RWPE2 (cell line): ENCODE results near the gene MYL12B.

ENCODE experiments used
- ATAC-seq: fragments of 200-7000 bp; cut with Tn5 transposase; 3 replicates; pipeline ENCODE4 v1.9.1; 2021; ENCODE audit warnings: low read depth
- DNase-seq: peaks from one replicate; pipeline ENCODE4 v3.0.0-alpha.2; 2020; ENCODE audit warnings: low spot score
- H3K27ac ChIP-seq: fragments of 450-650 bp; 2 replicates; pipeline ENCODE4 v1.5.1; 2017; ENCODE audit warnings: mild to moderate bottlenecking; ENCODE audit not compliant: poor library complexity, severe bottlenecking
- H3K27me3 ChIP-seq: fragments of 250-450 bp; sonication (Bioruptor Pico); 2 replicates; pipeline ENCODE4 v1.5.1; 2021; ENCODE audit warnings: mild to moderate bottlenecking, moderate library complexity; ENCODE audit not compliant: insufficient read depth, poor library complexity, severe bottlenecking
- H3K36me3 ChIP-seq: fragments of 250-450 bp; sonication (Bioruptor Pico); 2 replicates; pipeline ENCODE4 v1.5.1; 2020; ENCODE audit warnings: low read depth, mild to moderate bottlenecking, moderate library complexity
- H3K4me1 ChIP-seq: fragments of 250-450 bp; sonication (Bioruptor Pico); 2 replicates; pipeline ENCODE4 v1.5.1; 2021; ENCODE audit warnings: mild to moderate bottlenecking, moderate library complexity; ENCODE audit not compliant: insufficient read depth, poor library complexity, severe bottlenecking
- H3K4me3 ChIP-seq: fragments of 250-450 bp; sonication (Bioruptor Pico); 2 replicates; pipeline ENCODE4 v1.5.1; 2021; ENCODE audit warnings: mild to moderate bottlenecking, moderate library complexity; ENCODE audit not compliant: severe bottlenecking
- H3K9me3 ChIP-seq: fragments of 250-450 bp; sonication (Bioruptor Pico); 2 replicates; pipeline ENCODE4 v1.5.1; 2021; ENCODE audit warnings: mild to moderate bottlenecking, moderate library complexity; ENCODE audit not compliant: severe bottlenecking
- TF ChIP-seq, protein P1 (sequence below): fragments of 450-650 bp; IDR thresholded peaks from one replicate; pipeline ENCODE4 v1.5.1; 2017; ENCODE audit warnings: mild to moderate bottlenecking, moderate library complexity; ENCODE audit not compliant: poor library complexity, severe bottlenecking

Gene MYL12B

DNA sequence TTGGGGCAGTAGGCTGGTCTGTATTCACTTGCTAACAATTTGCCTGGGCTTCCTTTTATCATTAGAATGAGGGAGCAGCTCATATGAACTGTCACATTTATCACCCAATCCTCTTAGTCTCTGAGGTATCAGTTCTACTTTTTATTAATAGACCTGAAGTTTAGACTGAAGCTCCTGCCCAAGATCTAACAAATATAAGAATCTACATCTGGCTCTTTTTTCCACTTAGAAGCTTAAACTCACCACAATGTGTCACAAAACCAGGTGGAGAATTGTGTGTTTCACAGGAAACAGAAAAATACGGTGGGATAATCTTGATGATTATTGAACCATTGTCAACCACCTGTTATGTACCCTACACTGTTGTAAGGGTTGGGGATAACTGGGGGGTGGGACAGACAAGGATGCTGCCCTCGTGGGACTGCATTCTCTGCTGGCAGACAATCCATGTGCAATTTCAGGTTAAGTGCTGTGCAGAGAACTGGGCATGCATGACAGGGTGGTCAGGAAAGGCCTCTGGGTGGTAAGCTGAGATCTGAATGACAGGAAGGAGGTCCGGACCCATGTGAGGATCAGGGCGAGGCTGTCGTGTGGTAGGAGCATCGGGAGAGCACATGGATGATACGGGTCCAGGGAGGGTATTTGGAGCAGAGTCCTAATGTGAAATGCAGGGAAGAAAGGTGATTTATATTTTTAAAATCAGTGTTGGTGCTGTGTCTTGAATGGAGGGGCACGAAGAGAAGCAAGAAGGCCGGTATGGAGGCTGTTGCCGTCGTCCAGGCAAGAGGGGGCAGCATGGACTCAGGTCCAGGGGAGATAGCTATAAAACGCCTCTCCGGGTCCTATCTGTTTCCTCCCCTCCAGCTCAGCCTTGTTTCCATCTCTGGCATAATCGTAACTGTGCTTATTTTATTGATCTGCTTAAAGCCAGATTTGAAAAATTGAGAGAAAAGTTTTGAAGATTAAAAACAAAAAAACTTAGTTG, 17.6 kb downstream of the MYL12B start:
- peaks cover 45% of the 10 kb centered on the region for H3K36me3 ChIP-seq
- H3K27me3 ChIP-seq, result no peaks in the 10 kb centered on the region
- no peak overlapping the region for H3K4me3 ChIP-seq
- ATAC-seq (no peak; the same call in 2 of the 3 replicates), DNase-seq (no peak)
- no peak overlapping the region for H3K27ac ChIP-seq
- TF ChIP-seq, protein P1, sequence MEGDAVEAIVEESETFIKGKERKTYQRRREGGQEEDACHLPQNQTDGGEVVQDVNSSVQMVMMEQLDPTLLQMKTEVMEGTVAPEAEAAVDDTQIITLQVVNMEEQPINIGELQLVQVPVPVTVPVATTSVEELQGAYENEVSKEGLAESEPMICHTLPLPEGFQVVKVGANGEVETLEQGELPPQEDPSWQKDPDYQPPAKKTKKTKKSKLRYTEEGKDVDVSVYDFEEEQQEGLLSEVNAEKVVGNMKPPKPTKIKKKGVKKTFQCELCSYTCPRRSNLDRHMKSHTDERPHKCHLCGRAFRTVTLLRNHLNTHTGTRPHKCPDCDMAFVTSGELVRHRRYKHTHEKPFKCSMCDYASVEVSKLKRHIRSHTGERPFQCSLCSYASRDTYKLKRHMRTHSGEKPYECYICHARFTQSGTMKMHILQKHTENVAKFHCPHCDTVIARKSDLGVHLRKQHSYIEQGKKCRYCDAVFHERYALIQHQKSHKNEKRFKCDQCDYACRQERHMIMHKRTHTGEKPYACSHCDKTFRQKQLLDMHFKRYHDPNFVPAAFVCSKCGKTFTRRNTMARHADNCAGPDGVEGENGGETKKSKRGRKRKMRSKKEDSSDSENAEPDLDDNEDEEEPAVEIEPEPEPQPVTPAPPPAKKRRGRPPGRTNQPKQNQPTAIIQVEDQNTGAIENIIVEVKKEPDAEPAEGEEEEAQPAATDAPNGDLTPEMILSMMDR, result no peak
- no peaks in the 10 kb centered on the region for H3K9me3 ChIP-seq
- H3K4me1 ChIP-seq, result peaks cover 14% of the 10 kb centered on the region

DNA sequence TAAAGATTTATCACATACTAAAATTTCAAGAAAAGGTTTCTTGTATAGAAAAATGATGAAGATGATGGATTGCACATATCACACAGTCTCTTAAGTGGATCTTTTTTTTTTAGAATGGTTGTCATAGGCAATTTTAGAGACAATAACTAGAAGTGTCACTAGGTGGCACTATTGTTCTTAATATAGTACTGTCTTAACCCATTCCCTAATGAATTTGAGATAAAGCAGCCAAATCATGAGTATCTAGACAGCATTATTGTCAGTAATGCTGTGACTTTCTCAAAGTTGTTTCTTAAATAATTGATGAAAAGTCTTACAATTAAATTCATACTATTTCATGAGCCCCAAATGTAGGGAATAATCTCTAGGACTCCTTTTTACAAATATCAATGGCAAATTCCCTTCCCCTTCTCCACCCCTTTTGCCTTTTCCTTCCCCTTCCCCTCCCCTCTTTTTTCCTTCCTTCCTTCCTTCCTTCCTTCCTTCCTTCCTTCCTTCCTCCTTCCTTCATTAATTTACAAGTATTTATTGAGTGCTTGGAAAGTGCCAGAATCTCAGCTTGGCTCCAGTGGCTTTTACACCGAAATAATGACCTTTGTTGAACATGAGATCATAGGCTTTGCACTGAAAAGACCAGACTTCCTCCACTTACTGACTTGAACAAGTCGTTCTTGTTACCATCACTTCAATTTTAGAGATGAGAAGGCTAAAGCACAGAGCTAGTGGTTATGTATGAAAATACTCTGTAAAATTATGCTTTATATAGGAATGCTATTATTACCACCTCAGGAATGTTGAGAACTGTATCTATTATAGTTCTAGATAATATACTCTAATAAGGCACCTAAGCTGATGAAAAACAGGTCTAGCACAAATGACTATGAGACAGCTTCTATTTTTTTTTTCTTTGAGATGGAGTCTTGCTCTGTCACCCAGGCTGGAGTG, 19.8 kb downstream of the MYL12B start:
- Histone ChIP-seq H3K9me3 (no peaks in the 10 kb centered on the region), H3K27me3 (no peaks in the 10 kb centered on the region), H3K4me3 (no peak overlapping the region), H3K27ac (no peak overlapping the region), H3K36me3 (peaks cover 22% of the 10 kb centered on the region), H3K4me1 (peaks cover 14% of the 10 kb centered on the region)
- TF ChIP-seq, protein P1, result peak; percentile 68
- ATAC-seq (peak; percentile 72), DNase-seq (no peak)

DNA sequence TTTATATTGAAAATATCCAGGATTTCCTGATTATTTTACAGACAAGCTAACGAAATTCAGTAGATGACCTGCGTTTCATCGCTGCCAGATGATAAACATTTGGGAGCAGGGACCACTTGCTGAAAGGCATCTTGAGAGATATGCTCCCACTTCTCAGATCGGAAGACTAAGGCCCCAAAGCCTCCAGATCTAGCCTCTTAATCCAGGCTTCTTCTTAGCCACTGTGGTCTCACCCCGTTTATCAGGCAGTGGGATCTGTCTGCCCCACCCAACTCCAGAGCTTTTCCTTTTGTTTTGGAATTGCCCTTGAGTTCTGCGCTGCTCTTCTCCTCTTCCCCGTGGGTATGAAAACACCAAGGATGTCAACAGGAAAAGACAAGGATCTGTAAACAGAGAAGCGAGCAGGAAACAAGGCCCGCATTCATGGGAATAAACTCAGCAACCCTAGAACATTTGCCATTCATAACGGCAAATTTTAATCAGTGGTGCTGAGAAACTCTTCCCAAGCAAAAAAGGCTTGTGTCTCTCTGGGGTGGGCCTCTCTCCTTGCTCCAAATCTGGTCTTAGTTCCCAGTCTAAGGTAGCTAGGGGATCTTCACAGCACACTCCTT, 21.4 kb downstream of the MYL12B start:
- H3K27ac ChIP-seq, result no peak overlapping the region
- peaks cover 10% of the 10 kb centered on the region for H3K4me1 ChIP-seq
- H3K4me3 ChIP-seq, result no peak overlapping the region
- ATAC-seq, result no peak
- no peaks in the 10 kb centered on the region for H3K9me3 ChIP-seq
- TF ChIP-seq, protein P1, result no peak
- DNase-seq, result no peak
- no peaks in the 10 kb centered on the region for H3K27me3 ChIP-seq
- peaks cover 6% of the 10 kb centered on the region for H3K36me3 ChIP-seq

DNA sequence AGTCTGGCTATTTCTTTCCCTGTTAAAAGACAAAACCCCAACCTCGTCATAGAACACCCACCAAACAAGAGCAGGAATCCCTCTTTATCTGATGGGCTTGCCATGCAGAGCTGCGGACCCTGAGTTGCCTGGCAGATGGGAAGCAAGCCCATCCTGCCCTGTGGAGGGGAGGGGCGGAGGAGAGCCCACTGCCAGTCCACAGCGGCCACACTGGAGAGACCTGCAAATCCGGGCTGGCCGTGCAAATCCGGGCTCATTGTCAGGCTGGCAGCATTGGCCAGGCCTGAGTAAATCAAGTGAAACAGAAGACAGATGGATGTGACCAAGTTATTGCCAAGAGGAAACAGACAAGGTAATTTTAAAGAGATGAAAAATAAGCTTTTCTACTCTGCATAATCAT, 22.0 kb downstream of the MYL12B start:
- Histone ChIP-seq H3K4me1 (peaks cover 10% of the 10 kb centered on the region), H3K27ac (no peak overlapping the region), H3K36me3 (peaks cover 2% of the 10 kb centered on the region; the same call in 1 of the 2 replicates), H3K9me3 (no peaks in the 10 kb centered on the region), H3K4me3 (no peak overlapping the region), H3K27me3 (no peaks in the 10 kb centered on the region)
- TF ChIP-seq, protein P1, result no peak
- no peak for DNase-seq
- ATAC-seq, result no peak
